Stimulated activated naive CD4-positive, alpha-beta T cell treated with Interleukin-2 at 50 U/mL for 16 hours (primary cell): Measurements from ENCODE around the gene BLOC1S5.
"Not testable (repeated sequence)": the region's sequence is repeated elsewhere in the genome, so short reads cannot be mapped to it uniquely, and the experiment has no call there.

Experiments used
- DNase-seq: peaks from one replicate; lab custom pipeline; 2025; lab: John Stamatoyannopoulos, UW

BLOC1S5 gene

DNA sequence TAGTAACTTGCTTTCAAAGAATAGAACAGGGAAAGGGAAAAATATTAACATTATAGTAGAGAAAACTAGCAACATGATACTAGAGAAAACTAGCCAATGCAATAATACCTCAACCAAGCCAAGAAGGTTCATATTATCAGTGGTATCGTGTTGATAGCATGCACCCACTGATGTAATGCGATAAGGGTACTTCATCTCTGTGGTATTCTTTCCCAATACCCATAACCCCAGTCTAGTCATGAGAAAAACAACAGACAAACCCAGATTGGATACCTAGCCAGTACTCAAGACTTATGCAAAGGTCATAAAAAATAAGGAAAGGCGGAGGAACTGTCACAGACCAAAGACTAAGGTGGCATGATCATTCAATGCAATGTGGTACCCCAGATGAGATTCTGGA, 21.0 kb downstream of the BLOC1S5 start:
- DNase-seq = no peak

- DNase-seq = no peak
Measured at GRCh38 chr6:8041913-8042583, 22.1 kb downstream of the BLOC1S5 start.

GRCh38 chr6:8034107-8034506, 30.1 kb downstream of the BLOC1S5 start:
- DNase-seq = not testable (repeated sequence)

GRCh38 chr6:8030920-8031319, 33.3 kb downstream of the BLOC1S5 start:
- DNase-seq = no peak

GRCh38 chr6:8029243-8029870, 34.8 kb downstream of the BLOC1S5 start:
- no peak for DNase-seq

GRCh38 chr6:8027965-8028651, 36.1 kb downstream of the BLOC1S5 start:
- no peak for DNase-seq

DNA sequence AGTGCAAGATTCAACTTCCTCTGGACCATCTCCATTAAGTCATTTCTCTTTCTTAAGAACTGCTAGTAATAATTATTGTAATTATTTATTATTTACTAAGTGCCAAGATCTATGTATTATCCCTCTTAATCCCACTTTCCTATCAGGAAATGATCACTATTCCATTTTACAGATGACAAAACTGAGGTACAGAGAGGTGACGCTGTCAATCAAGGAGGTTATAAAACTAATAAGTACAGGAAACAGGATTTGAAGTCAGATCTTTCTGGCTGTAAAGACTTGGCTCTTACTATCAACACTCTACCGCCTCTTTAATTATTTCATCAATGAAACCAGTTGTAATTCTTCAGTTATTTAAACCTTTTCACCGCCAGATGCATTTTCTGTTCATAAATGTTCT, 37.4 kb downstream of the BLOC1S5 start:
- DNase-seq = no peak

GRCh38 chr6:8025191-8025590, 39.0 kb downstream of the BLOC1S5 start:
- DNase-seq = no peak

GRCh38 chr6:8023638-8024037, 40.6 kb downstream of the BLOC1S5 start:
- no peak for DNase-seq

- no peak for DNase-seq
Measured at GRCh38 chr6:8020083-8020482, 44.1 kb downstream of the BLOC1S5 start.

GRCh38 chr6:8017705-8018104, 46.5 kb downstream of the BLOC1S5 start:
- DNase-seq = no peak

DNA sequence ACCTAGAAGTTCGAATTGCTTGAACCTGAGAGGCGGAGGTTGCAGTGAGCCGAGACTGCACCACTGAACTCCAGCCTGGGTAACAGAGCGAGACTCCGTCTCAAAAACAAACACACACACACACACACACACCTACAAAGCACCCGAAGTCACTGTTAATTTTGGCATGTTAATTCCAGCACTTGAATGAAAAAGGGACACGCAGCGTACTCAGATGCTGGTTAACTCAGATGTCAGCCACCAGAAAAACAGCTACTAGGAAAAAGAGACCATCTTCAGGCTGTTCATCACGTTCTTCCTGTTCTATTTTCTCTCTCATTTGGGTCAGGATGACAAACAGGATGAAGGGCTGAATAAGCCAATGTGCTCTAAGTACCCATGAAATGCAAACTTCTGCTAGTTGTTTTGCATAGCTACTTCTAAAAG, 46.9 kb downstream of the BLOC1S5 start:
- no peak for DNase-seq

- DNase-seq = no peak
Measured at GRCh38 chr6:8014947-8015346, 49.2 kb downstream of the BLOC1S5 start.

DNA sequence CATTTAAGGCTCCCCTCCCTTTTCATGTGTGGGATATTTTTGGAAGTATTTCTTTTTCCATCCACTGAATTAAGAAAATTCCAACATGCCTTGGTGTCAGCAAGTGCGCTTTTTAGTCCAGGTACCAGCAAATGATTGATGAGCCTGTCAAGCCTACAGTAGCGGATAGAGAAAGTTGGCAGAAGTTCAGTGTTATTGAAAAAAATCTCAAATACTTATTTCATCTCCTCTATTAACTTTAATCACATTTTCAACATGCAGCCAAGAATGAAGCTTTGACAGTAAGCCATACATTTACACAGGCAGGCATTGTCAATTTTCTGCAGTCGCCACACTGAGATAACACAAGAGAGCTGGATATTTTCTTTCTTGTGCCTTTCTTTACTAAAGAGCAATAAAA, 50.4 kb downstream of the BLOC1S5 start:
- no peak for DNase-seq

DNA sequence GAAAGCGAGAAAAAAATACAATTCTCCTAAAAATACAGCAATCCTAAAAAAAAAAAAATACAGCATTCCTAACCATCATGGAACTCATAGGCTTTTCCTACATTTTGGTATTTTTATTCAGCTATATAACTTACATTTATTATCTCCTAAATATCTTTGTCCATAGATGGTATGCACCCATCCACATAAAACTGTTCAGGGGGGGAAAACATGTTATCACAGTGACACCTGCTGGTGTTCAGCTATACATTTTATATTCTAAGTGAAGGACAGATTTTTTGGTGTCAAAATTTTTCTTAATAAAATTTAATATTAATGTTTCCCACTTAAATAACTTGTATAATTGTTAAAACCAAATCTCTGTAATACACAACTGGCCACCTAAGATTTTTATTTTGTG, 58.0 kb downstream of the BLOC1S5 start:
- no peak for DNase-seq

DNA sequence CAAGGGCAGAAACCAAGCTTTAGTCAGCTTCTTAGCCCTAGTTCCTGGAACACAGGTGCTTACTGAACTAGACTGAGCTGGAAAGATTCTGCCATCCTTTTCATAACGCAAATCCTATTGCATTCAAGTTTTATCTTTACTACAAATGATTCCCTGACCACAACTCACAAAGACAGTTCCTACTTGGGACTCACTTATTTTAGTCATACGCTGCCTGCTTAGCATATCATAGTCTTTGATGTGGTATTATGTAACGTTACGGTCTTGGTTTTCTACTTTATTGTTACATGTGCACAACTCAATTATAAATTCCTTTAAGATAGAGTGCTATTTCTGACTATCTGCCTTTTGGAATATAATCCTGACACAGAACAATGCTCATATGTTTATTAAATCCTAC, 59.1 kb downstream of the BLOC1S5 start:
- DNase-seq = no peak

DNA sequence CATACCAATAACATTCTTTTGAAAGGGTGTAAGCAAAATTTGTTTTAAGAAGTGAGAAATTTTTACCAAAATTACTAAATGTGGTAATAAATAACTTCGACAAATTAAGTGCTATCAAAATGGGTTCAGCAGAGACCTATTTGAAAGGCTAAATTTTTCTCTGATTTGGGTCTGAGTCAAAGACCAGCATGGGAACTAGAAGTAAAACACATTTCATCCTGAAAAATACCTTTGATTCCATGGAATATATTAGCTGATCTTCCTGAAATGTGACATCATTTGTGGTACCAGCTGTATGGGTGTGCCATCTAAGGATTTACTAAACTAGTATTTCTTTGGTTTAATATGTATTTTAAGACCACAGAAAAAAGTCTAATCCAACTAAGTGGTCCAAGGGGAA, 63.6 kb downstream of the BLOC1S5 start:
- DNase-seq = no peak

DNA sequence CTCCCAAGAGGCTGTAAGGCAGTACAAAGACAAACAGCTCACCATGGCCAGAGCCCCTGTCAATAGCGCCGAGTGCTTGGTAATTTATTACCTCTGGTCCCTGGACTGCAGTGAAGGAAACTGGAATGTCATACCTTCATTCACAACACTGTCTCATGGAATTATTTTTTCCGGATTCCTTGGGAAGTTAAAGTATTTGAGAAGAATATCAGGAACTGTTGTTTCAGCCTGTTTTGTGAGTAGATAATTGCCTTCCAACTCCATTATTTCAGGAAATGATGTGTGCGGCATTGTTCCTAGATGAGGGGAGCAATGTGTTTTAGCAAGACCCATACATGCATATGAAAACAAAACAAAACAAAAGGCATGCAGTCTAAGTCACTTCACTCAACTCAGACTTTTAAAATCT, 64.0 kb downstream of the BLOC1S5 start:
- DNase-seq = no peak

DNA sequence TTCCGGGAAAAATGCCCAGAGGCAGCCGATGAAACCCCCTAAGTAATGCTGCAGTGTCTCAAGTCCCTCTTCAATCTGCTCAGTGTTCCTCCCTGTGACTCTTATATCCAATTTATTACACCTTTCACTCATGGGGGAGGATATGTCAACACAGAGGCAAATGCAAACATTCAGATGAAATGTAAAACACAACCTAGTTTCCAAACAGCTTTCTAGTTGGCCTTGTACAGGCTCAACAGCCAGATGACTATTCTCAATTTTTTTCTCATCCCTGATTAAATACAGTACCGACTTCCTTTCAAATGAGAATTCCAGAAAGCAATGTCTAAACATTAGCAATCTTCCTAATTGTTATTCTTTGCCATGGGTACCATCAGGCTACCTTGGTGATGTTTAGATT, 65.0 kb downstream of the BLOC1S5 start:
- no peak for DNase-seq

DNA sequence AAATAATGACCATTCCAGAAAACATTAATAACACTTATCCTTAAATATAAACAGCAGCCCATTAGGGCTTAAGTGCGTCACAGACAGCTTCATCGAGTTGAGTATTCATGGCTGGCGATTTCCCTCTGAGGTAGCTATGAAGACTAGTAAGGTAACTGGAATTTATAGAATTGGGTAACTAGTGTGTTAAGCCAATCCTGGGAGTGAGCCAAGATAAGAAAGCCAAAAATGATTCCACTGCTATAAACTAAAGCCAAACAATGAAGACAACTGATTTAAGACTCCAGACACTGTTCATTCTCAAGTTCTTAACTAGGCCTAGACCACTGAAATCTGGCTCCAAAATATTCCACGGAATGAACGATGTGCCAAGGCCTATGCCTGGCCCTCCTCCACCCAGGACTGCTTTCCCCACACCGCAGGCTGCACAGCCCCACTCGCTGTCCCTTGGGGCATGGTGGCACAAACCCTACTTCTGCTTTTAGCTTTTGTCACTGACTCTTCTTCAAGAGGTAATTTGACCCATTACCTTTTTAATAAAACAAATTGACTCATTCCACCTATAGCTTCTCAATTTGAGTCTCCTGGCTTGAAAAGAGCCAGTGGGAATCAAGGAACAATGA, 66.0 kb downstream of the BLOC1S5 start:
- DNase-seq = no peak

- DNase-seq = no peak
Measured at GRCh38 chr6:7997286-7997685, 66.9 kb downstream of the BLOC1S5 start.

DNA sequence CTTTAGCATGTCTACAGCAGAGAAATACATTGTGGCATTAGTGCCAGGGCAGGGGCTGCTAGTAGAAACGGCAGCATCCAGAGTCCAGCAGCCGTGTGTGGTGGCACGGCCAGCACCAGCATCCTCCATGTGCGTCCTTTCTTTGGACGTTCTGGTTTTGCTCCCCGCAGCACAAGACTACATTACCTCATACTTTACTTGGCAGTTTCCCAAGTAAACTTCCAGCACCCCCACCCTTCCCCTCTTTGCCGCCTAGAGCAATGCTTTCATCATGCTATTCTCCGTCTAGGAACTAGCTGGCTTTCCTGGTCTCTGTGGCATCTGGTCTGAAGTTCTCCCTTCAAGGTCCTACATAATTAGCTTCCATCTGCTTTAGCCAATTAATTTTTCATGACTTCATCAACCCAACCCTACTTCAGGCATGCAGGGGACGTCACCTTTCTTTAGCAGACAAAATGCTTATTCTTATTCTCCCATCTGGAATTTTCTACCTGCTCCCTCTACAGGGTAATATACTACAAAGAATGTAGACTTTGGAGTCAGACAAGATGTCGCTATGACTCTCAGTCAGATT, 67.6 kb downstream of the BLOC1S5 start:
- no peak for DNase-seq

DNA sequence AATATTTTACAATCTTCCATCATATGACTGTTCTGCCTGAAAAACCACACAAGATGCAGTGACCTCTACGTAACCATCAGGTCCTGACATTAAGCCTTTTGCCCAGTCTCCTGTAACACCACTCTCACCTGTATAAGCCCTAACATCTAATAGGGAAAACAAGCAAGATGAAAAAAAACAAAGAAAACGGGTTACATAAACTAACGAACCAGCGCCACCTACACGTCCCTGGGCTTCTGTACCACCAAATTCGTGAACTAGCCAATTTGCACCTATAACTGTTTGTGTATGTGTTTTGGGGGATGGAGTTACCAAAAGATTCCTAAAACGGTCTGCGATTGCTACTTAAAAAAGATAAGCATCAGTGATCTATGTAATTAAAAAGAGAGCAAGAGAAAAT, 70.2 kb downstream of the BLOC1S5 start:
- DNase-seq = no peak
